SH-SY5Y (cell line): ENCODE results near the gene PSD4.

ENCODE experiments used
- GATA2 ChIP-seq: IDR thresholded peaks from 2 replicates; pipeline ENCODE4 v1.6.1; 2011; ENCODE audit warnings: mild to moderate bottlenecking, low read depth, low read length
- GATA3 ChIP-seq: IDR thresholded peaks from 2 replicates; pipeline ENCODE4 v1.6.1; 2011; ENCODE audit warnings: low read depth, mild to moderate bottlenecking, low read length, moderate library complexity

GRCh38 chr2:113174376-113174750 is 592 bp downstream of the PSD4 start:
- TF ChIP-seq GATA2: no peak
- no peak for TF ChIP-seq GATA3
